Keratinocyte (primary cell): ENCODE data around the gene RNLS. TPM values are rescaled to one million over a fixed set of nuclear protein-coding genes. Genes with fewer than 3 reads are reported as not detected.

Source experiments
- DNase-seq: peaks from one replicate; pipeline ENCODE4 v3.0.0-alpha.2; 2011; ENCODE audit warnings: low read depth, missing footprints, low spot score
- FAIRE-seq: peaks from 2 replicates; lab custom pipeline; 2011; peaks lifted over from hg19 to GRCh38; lab: Jason Lieb, UNC
- H2AFZ ChIP-seq: 2 replicates; pipeline ENCODE4 v1.6.0; 2012; ENCODE audit warnings: low read length, control low read depth, inconsistent platforms; ENCODE audit not compliant: control insufficient read depth
- H3K27ac ChIP-seq: 2 replicates; pipeline ENCODE4 v1.5.1; 2011; ENCODE audit warnings: low read length; ENCODE audit not compliant: control insufficient read depth, insufficient read depth
- H3K27me3 ChIP-seq: 3 replicates; pipeline ENCODE4 v1.6.0; 2011; ENCODE audit warnings: low read length; ENCODE audit not compliant: control insufficient read depth, insufficient read depth; ENCODE audit errors: extremely low read depth
- H3K36me3 ChIP-seq, 2 experiments: 2 replicates in 1 of 2; 3 replicates in 1 of 2; pipeline ENCODE4 v1.5.1; 2011; ENCODE audit warnings: low read length in 2 of 2, mild to moderate bottlenecking in 1 of 2; ENCODE audit not compliant: control insufficient read depth in 2 of 2, insufficient read depth in 2 of 2; ENCODE audit errors: extremely low read depth in 1 of 2
- H3K4me1 ChIP-seq: 3 replicates; pipeline ENCODE4 v1.5.1; 2011; ENCODE audit warnings: low read length; ENCODE audit not compliant: control insufficient read depth, insufficient read depth; ENCODE audit errors: extremely low read depth
- H3K4me2 ChIP-seq: 3 replicates; pipeline ENCODE4 v1.6.0; 2011; ENCODE audit warnings: low read depth, low read length; ENCODE audit not compliant: control insufficient read depth, insufficient read depth; ENCODE audit errors: extremely low read depth
- H3K4me3 ChIP-seq, 3 experiments: fragments of 200-600 bp in 1 of 3; sonication (generic) in 1 of 3; 2 replicates in 2 of 3; 3 replicates in 1 of 3; pipeline ENCODE4 v1.5.1; 2011 to 2016; ENCODE audit warnings: low read length in 3 of 3, mild to moderate bottlenecking in 3 of 3, control low read depth in 2 of 3, inconsistent platforms in 1 of 3, low read depth in 1 of 3, mixed read lengths in 1 of 3, mixed run types in 1 of 3, moderate library complexity in 1 of 3; ENCODE audit not compliant: control insufficient read depth in 2 of 3, insufficient read depth in 2 of 3; ENCODE audit errors: extremely low read depth in 1 of 3
- H3K79me2 ChIP-seq: 2 replicates; pipeline ENCODE4 v1.6.0; 2012; ENCODE audit warnings: low read length; ENCODE audit not compliant: control insufficient read depth, insufficient read depth
- H3K9ac ChIP-seq: 3 replicates; pipeline ENCODE4 v1.6.0; 2011; ENCODE audit warnings: low read length; ENCODE audit not compliant: control insufficient read depth, insufficient read depth; ENCODE audit errors: extremely low read depth
- H3K9me1 ChIP-seq: 3 replicates; pipeline ENCODE4 v1.6.0; 2011; ENCODE audit warnings: low read length; ENCODE audit not compliant: control insufficient read depth, insufficient read depth; ENCODE audit errors: extremely low read depth
- H3K9me3 ChIP-seq: 2 replicates; pipeline ENCODE4 v1.5.1; 2012; ENCODE audit warnings: low read depth, low read length; ENCODE audit not compliant: control insufficient read depth
- H4K20me1 ChIP-seq: 3 replicates; pipeline ENCODE4 v1.6.0; 2011; ENCODE audit warnings: low read length; ENCODE audit not compliant: control insufficient read depth, insufficient read depth; ENCODE audit errors: extremely low read depth
- EZH2 ChIP-seq: IDR thresholded peaks from one replicate; pipeline ENCODE4 v1.6.1; 2012; ENCODE audit warnings: inconsistent platforms, mild to moderate bottlenecking, low read length, moderate library complexity
- dilution Hi-C: fragments of 300-500 bp; cut with MboI; formaldehyde crosslinking; loops from one replicate; pipeline ENCODE4 v1.7.0; 2020; ENCODE audit warnings: low sequenced_read_pairs; ENCODE audit not compliant: extremely low pct_ligation_motif_present
- polyA plus RNA-seq, 5 experiments: library from polyadenylated mRNA; depleted of rRNA in 3 of 5; stranded (reverse) in 3 of 5; stranded (forward) in 1 of 5; unstranded in 1 of 5; fragments of >200 nt; gene quantifications; 1 replicate in 1 of 5; 2 replicates in 3 of 5; 3 replicates in 1 of 5; pipeline versions ENCODE4 v1.2.1 to v1.2.3, GENCODE V29; 2011 to 2012; ENCODE audit warnings: missing spikeins in 2 of 5, low read depth in 1 of 5, low replicate concordance in 1 of 5
- TF ChIP-seq, protein P1 (sequence below), 3 experiments: IDR thresholded peaks in 1 of 3; conservative IDR thresholded peaks in 1 of 3; optimal IDR thresholded peaks in 1 of 3; 2 replicates in 2 of 3; 3 replicates in 1 of 3; pipeline versions ENCODE3 to v1.5.1; 2011; ENCODE audit warnings: low read length in 3 of 3, mild to moderate bottlenecking in 3 of 3, moderate library complexity in 2 of 3, control low read depth in 1 of 3, inconsistent platforms in 1 of 3; ENCODE audit not compliant: insufficient read depth in 2 of 3; ENCODE audit errors: extremely low read depth in 1 of 3

The RNLS gene
- polyA plus RNA-seq, 1 donor (not counting 4 experiments of a cell fraction or from before 2014, with no cell fraction given) = 6.8 TPM

DNA sequence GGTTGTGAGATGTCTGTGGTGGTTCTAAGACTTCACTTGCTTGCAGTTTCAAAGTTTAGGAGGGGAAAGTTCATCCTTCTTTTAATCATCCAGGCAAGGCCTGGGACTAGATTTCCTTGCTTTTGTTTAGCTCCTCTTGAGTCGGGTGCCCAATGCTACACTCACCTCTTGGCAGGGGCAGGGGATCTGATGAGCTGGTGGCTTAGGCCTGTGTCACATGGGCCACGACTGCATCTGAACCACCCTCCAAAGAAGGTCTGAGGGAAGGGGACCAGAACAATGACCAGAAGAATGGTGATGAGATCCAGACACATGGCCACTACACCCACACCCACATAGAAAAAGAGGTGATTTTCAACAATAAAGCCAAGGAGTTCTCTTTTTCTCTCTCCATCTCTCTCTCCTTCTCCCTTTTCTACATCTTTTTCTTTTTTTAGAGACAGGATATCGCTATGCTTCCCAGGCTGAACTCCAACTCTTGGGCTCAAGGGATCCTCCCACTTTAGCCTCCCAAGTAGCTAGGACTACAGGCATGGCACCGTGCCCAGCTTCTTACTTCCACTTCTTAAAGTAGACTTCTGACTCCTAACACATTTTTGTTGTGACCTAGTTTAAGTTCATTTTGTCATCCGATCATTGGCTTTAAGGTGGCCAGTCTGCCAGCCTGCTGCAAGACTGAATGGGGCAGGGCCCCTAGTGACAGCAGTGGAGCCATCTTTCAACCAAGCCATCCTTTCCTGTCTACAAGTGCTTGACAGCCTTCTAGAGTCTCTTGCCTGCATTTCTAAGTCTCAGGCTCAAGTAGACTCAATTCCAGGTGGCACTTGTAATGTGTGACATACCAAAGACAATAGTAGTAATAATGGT is 350.9 kb downstream of the RNLS start:
- FAIRE-seq (no peak), DNase-seq (no peak)
- TF ChIP-seq, protein P1, sequence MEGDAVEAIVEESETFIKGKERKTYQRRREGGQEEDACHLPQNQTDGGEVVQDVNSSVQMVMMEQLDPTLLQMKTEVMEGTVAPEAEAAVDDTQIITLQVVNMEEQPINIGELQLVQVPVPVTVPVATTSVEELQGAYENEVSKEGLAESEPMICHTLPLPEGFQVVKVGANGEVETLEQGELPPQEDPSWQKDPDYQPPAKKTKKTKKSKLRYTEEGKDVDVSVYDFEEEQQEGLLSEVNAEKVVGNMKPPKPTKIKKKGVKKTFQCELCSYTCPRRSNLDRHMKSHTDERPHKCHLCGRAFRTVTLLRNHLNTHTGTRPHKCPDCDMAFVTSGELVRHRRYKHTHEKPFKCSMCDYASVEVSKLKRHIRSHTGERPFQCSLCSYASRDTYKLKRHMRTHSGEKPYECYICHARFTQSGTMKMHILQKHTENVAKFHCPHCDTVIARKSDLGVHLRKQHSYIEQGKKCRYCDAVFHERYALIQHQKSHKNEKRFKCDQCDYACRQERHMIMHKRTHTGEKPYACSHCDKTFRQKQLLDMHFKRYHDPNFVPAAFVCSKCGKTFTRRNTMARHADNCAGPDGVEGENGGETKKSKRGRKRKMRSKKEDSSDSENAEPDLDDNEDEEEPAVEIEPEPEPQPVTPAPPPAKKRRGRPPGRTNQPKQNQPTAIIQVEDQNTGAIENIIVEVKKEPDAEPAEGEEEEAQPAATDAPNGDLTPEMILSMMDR (optimal IDR thresholded peaks at IDR 0.05 in 1 of 3, IDR thresholded peaks at IDR 0.05 in 1 of 3, conservative IDR thresholded peaks at IDR 0.05 in 1 of 3; ENCODE audit: extremely low read depth in 1 of 3, insufficient read depth in 2 of 3, low read length in 3 of 3) = no peak
- TF ChIP-seq EZH2 = no peak
- no peaks in the 10 kb centered on the region for H3K27me3 ChIP-seq
- no peak overlapping the region for H2AFZ ChIP-seq
- H3K4me2 ChIP-seq = no peak overlapping the region
- no peaks in the 10 kb centered on the region for H3K9me1 ChIP-seq
- H3K4me3 ChIP-seq = no peak overlapping the region
- no peak overlapping the region for H3K27ac ChIP-seq
- no peaks in the 10 kb centered on the region for H3K9me3 ChIP-seq
- H3K9ac ChIP-seq = no peak overlapping the region
- no peaks in the 10 kb centered on the region for H3K36me3 ChIP-seq
- H3K79me2 ChIP-seq = no peaks in the 10 kb centered on the region
- peaks cover 6% of the 10 kb centered on the region for H3K4me1 ChIP-seq
- dilution Hi-C loops = no loop called here
- no peaks in the 10 kb centered on the region for H4K20me1 ChIP-seq

DNA sequence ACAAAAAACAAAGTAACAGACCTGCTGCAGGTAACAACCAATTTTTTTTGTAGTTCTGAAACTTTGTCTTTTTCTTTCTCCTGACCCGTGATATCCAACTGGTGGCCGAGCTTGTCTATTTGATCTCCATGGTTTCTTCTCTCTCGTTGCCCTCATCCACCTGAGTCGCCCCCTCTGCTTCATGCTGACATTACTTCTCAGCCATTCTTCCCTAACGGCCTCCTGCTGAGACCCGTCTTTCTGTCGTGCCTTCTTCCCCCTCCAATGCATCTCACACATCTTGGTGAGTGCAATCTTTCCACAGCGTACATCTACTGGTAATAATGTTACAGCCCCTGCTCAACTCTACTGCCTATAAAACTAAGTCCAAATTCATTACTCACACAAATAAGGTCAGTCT is 352.9 kb downstream of the RNLS start:
- Histone ChIP-seq H3K9ac (no peak overlapping the region), H3K27ac (no peak overlapping the region), H3K79me2 (no peaks in the 10 kb centered on the region), H3K4me3 (no peak overlapping the region), H3K36me3 (no peaks in the 10 kb centered on the region), H4K20me1 (no peaks in the 10 kb centered on the region), H3K9me3 (no peaks in the 10 kb centered on the region), H3K9me1 (no peaks in the 10 kb centered on the region), H2AFZ (no peak overlapping the region), H3K4me2 (no peak overlapping the region), H3K27me3 (no peaks in the 10 kb centered on the region), H3K4me1 (peaks cover 7% of the 10 kb centered on the region)
- FAIRE-seq (no peak), DNase-seq (no peak)
- dilution Hi-C loops = no loop called here
- TF ChIP-seq EZH2 = no peak
- TF ChIP-seq, protein P1 (optimal IDR thresholded peaks at IDR 0.05 in 1 of 3, IDR thresholded peaks at IDR 0.05 in 1 of 3, conservative IDR thresholded peaks at IDR 0.05 in 1 of 3; ENCODE audit: extremely low read depth in 1 of 3, insufficient read depth in 2 of 3, low read length in 3 of 3) = no peak
